Stimulated activated CD4-positive, alpha-beta T cell treated with anti-CD3 and anti-CD28 coated beads, Interleukin-12 subunit alpha, Interleukin-12 subunit beta, amount 100 ng/mL, for 24 hours (primary cell): ENCODE data around the gene CORO7.

Source experiments
- DNase-seq, 2 experiments: peaks; one replicate each; pipeline ENCODE4 v3.0.0-alpha.2; 2020; ENCODE audit warnings: low read depth in 2 of 2

CORO7 gene

DNA sequence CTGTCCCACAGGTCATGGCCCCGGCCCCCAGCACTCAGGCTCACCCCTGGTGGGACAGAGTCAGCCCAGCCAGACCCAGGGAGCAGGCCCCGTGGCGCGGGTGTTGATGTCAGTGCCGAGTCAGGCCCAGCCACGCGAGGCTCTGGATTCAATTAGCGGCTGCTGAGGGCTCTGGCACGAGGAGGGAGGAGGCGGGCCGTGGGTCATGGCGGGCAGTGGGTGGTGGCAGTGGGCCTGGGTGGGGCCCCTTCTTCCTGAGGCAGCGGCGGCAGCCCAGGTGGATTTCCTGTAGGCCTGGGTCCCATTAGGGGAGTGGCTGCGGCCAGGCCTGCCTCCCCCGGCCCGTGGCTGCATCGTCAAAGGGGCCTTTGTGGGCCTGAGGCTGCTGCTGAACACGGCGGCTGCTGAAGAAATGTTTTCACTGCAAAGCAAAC is 31.9 kb downstream of the CORO7 start:
- no peak for DNase-seq

DNA sequence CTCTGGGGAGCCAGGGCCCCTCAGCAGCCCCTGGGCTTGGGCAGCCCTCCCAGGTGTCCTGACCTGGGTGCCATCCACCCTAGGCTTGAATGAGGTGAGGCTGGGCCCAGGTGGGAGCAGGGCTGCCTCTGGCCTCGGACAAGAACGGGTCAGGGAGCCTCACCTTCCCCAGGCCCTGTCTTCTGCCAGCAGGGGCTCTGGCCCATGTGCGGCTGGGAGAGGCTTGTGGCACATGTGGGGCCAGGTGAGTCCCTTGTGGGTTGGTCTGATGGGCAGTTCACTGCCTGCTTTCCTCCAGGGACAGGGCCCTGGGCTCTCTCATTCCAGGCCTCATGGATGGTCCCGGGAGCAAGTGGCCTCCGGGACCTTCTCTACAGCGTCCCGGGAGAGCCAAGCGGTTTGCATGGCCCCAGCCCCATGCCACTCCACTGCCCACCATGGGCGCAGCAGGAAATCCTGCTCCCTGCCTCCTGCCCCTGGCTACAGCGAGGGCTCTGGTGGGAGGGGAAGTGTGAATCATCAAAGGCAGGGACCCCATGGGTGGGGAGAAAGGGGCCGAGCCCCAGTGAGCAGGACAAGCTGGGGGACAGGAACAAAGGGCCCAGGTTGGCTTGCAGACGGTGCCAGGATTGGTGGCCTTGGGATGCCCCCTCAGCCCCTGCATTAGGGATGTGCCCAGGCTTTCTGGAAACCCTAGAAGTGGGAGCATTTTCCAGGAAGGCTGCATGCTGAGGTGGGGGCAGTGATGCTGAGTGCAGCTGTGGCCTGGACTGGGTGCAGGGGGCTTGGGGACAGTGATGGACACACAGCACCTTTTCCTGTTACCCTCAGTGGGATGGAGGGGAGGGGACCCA is 32.6 kb downstream of the CORO7 start:
- DNase-seq = no peak

DNA sequence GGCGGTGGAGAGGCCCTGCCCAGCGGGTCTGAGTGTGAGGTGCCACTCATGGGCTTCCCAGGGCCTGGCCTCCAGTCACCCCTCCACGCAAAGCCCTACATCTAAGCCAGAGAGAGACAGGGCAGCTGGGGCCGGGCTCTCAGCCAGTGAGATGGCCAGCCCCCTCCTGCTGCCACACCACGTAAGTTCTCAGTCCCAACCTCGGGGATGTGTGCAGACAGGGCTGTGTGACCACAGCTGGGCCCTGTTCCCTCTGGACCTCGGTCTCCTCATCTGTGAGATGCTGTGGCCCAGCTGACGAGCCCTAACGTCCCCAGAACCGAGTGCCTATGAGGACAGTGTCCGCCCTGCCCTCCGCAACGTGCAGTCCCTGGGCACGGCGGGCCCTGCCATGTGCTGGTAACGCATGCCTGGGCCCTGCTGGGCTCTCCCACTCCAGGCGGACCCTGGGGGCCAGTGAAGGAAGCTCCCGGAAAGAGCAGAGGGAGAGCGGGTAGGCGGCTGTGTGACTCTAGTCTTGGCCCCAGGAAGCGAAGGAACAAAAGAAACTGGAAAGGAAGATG is 33.5 kb downstream of the CORO7 start:
- DNase-seq = no peak

DNA sequence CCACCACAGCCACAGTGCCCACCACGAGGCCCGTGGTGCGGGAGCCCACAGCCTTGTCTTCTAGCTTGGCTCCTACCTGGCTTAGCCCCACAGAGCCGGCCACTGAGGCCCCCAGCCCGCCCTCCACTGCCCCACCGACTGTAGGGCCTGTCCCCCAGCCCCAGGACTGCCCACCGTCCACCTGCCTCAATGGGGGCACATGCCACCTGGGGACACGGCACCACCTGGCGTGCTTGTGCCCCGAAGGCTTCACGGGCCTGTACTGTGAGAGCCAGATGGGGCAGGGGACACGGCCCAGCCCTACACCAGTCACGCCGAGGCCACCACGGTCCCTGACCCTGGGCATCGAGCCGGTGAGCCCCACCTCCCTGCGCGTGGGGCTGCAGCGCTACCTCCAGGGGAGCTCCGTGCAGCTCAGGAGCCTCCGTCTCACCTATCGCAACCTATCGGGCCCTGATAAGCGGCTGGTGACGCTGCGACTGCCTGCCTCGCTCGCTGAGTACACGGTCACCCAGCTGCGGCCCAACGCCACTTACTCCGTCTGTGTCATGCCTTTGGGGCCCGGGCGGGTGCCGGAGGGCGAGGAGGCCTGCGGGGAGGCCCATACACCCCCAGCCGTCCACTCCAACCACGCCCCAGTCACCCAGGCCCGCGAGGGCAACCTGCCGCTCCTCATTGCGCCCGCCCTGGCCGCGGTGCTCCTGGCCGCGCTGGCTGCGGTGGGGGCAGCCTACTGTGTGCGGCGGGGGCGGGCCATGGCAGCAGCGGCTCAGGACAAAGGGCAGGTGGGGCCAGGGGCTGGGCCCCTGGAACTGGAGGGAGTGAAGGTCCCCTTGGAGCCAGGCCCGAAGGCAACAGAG is 34.2 kb downstream of the CORO7 start:
- no peak for DNase-seq

DNA sequence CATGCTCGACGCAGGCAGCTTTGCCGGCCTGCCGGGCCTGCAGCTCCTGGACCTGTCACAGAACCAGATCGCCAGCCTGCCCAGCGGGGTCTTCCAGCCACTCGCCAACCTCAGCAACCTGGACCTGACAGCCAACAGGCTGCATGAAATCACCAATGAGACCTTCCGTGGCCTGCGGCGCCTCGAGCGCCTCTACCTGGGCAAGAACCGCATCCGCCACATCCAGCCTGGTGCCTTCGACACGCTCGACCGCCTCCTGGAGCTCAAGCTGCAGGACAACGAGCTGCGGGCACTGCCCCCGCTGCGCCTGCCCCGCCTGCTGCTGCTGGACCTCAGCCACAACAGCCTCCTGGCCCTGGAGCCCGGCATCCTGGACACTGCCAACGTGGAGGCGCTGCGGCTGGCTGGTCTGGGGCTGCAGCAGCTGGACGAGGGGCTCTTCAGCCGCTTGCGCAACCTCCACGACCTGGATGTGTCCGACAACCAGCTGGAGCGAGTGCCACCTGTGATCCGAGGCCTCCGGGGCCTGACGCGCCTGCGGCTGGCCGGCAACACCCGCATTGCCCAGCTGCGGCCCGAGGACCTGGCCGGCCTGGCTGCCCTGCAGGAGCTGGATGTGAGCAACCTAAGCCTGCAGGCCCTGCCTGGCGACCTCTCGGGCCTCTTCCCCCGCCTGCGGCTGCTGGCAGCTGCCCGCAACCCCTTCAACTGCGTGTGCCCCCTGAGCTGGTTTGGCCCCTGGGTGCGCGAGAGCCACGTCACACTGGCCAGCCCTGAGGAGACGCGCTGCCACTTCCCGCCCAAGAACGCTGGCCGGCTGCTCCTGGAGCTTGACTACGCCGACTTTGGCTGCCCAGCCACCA is 35.1 kb downstream of the CORO7 start:
- no peak for DNase-seq

DNA sequence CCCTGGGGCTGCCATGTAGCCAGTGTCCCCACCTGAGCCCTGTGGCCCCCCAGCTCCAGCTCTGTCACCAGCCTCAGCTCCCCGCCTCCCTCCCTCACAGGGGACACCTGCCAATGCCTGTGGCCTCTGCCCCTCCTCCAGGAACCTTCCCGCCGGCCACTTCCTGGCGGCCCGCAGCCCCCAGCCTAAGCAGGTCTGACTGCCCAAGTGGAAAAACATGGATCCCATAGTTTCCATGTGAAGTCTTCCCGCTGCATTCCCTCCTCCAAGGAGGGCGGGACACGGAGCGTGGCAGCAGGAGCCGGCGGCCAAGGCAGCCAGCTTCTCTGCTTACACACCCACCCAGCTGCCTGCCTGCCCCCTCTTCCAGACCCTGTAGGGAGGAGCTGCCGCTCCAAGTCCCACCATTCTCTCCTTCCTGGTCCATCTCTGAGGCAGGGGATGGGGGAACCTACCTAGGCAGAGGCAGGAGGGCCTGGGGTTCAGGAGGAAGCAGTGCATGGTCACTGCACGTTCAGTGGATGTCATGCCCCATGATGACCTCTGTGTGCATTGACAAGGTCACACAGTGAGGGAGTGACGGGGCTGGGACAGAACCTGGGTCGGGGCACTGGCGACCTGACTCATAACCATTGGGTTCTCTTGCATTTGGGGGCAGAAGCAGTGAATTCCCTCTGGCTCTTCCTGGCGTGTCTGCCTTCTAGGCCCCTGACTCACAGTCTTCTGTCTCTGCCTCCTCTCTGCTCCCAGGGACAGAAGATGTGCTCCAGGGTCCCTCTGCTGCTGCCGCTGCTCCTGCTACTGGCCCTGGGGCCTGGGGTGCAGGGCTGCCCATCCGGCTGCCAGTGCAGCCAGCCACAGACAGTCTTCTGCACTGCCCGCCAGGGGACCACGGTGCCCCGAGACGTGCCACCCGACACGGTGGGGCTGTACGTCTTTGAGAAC is 36.0 kb downstream of the CORO7 start:
- DNase-seq = no peak

DNA sequence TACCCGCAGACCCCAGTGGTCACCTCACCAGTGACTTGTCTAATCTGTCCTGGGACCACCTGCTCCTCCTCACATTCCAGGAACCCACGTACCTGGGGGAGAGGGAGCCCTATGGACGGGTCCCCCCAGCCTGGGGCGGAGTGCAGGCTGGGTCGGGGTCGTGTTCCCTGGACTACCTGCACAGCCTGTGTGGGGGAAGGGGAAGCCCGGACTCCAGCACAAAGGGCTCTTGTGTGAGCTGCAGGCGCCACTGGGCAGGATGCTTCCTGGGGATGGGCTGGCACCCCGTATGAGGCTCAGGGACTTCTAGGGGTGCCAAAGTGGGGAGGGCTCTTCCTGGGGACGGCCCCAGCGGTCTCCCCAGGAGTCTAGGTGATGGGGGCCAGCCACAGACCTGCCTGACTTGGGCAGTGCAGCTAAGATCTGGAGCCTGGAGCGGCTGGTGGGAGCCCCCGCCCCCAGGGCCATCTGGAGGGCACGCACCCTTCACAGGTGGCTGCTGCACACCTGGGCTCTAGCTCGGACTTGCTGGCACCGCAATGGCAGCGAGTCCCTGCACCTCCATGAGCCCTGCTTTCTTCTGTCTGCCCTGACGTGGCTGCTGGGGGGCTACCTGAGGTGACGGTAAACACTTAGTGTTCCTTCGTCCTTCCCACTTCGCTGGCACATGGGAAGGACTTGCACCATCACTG is 37.3 kb downstream of the CORO7 start:
- DNase-seq = no peak

DNA sequence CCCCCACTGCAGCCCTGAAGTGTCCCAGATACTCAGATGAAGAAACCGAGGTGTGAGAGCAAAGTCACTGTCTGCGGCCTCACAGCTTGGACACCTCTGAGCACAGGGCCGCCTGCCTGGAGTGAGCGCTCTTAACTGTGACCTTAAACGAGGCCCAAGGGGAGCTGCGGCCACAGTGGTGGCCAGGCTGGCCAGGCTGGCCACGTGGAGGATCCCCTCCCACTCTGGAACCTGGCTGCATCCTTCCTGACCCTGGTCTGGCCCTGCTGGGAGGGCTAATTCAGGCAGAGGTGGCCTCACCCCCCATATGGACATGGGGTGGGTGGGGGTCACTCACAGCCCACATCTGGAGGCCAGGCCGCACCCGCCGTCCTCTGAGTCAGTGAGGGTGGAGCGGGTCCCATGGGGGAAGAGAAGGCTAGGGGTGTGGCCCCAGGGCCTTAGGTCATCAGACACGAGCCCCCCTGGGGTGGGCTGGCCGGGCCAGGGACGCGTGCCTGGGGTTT is 38.2 kb downstream of the CORO7 start:
- no peak for DNase-seq

DNA sequence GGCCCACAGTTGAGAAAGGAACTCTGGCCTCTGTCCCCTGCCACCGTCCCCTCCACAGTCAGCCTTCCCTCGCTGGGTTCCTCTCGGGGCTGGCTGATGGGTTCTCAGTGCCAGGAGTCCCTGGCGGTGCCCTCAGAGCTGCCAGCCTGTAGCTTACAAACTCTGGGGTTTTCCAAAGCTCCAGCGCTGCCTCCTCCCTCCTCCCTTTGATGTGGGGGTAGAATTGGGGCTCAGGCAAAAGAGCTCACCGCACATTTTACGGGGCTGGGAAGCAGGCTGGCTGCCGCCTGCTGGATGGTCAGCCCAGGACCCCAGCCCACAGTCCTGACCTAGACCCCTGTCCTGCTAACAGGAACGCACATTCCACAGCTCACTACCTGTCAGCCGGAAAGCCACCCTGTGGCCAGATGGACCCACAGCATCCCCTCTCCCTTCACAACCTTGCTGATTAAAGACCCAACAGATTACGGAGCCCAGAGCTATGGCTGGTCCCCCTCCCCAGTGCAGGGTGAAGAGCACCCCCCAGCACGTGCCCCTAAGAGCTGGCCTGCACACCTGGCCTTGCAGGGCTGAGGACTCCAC is 38.7 kb downstream of the CORO7 start:
- DNase-seq = no peak

DNA sequence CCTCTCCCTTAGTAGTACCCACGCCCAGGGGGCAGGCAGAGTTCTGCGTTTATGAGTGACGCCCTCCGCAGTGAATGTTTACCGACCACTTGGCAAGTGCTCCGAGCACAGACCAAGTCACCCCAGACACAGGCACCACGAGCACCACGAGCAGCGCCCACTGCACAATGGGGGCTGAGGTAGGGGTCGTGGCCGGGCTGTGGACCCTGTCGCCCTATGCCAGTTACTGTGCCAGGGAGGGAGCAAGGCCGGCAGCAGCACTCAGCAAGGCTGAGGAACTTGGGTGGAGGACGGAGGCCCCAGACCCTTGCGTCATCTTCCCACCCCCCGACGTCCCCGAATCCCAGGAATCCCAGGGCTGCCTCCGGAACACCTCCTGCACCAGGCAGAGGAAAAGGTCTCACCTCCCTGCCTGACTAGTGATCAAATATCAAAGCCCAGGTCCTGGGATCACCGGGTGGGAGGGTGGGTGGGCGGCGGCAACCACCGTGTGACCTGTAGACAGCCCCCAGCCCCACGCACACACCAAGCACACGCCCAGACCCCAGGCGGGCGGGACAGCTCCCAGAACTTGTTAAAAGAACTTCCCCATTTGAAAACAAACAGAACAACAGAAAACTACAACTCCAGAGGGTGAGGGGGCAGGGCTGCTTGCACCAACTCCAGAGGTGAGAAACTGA is 39.4 kb downstream of the CORO7 start:
- DNase-seq = no peak

DNA sequence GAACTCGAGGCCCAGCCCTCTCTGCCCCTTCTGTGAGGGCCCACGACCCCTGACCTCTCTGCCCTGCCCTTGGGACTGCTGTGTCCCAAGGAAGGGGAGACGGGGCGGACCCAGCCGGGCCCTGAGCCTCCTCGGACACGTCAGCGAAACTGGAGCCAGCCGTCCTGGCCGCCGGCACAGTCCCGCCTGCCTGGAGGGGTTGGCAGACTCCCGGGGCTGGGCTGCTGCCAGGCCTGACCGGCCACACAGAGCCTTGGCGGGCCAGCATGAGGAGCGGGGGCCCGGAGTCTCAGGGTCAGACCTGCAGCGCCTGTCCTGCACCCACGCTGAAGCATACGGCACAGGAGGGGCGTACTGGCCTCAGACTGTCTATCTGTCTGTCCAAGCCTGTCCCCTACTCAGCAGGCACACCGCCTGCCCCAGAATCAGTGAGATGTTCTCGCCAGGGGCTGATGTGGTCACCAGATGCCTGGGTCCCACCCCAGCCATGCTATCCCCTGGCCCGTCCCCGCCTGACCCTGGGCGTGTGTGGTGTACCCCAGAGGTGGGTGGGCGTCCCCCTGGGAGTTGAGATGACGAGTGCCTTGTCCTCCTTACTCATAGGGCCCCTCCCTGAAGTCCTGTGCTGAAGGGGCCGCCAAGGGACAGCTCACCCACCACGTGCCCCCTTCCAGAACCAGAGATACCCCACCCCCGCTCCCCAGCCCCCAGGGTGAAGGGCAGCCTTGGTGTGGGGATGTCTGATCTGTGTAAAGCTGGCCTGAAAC is 40.1 kb downstream of the CORO7 start:
- DNase-seq = no peak

DNA sequence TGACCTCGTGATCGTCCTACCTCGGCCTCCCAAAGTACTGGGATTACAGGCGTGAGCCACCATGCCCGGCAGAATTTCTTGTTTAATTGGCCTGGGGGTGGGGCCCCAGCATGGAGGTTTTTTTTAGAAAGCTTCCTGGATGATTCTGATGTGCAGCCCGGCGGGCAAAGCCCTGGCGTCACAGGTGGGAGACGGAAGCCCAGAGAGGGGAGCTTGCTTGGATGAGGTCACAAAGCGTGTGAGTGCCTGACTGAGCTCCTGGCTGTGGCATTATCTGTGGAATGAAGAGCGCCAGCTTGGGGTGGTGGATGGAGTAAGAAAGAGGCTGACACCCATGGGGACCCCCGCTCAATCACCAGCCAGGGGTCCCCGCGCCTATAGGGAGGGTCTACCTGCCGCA is 40.7 kb downstream of the CORO7 start:
- DNase-seq = no peak

DNA sequence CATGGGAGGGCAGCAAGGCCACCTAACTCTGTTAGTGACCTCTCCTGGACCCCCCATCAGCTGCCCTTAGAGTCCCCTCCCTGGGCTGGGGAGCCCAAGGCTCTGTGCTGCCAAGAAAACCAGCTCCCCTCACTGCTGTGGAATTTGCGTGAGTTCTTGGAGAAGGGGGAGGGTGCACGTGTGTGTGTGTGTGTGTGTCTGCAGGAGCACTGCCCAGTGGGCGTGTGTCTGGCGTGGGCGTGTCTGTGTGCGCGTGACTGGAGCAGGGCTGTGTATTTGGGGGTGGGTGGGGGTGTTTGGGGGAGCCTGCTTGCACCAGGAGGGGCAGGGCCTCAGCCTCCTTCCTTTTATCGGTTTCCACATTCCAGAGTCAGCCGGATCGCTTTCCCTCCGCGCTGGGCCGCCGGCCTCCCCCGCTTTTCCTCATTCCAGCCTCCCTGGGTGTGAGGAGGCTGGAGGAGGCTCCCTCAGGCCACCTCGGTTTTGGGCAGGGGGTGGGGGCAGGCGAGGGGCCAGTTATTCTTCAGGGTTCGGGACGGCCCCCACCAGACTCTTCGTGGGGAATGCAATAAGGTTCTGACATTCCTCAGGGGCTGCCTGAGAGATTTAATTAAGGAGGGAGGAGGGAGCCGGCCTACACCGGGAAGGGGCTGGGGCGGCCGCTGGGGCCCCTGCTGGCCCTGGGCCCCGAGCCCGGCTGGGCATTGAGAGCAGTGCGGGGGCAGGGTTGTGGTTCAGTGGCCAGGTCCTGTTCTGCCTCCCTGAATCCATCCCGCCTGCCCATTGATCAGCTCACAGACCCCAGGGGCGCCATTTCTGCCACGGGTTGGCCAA is 42.3 kb downstream of the CORO7 start:
- DNase-seq = no peak

DNA sequence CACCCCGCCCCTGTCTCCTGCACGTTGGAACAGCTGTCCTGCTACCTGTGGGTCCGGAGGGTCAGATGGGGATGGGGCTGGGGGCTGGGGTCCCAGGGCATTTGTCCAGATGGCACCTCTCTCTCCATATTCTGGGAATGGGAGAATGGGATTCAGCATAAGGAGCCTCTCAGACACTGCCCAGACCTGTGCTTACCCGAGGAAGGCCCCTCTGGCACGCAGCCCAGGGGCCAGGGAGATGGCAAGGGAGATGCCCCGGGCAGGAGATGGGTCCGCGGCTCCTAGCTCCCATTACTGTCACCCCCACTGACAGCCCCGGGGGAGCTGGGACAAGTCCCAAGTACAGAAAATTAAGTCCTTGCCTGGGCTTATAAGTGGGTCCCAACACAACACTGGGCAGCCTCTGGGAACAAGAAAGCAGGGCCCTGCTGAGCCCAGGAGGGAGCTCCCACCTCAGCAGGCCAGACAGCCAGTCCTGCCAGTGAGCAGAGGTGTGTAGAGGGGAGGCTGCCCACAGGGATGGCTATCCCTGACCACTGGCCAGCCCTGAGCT is 43.0 kb downstream of the CORO7 start:
- no peak for DNase-seq

DNA sequence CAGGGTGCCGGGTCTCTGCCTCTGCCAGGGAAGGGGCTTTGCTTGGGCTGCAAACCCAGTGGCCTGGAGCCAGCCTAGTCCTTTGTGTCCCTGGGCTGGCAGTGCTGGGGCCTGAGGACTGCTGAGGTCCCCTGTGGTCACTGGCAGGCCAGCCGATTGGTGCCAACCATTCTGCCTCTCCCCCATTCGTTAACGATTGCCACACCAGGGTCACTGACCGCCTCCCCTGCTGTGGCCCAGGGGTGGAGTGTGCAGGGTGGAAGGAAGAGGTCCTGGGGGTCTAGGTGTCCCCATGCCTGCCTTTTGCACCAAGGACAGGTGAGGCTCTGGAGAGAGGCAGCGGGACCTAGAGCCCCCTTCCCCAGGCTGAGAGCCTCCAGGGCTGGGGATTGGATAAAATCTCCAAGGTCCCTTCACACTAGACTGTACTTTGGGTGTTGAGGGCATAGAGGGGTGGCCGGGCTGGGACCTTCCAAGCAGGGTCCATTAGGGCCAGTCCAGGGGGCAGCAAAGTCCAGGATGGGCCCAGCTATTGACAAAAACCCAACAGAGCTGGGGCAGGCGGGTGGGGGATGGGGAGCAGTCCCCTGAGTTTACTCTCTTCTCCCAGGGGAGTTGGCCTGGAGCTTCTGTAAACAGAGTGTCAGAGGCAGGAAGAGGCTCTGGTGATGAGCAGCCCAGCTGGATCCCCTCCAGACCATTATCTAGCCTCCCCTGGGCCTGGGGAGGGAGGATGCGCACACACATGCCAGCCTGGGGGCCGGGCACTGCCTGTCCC is 43.6 kb downstream of the CORO7 start:
- no peak for DNase-seq

DNA sequence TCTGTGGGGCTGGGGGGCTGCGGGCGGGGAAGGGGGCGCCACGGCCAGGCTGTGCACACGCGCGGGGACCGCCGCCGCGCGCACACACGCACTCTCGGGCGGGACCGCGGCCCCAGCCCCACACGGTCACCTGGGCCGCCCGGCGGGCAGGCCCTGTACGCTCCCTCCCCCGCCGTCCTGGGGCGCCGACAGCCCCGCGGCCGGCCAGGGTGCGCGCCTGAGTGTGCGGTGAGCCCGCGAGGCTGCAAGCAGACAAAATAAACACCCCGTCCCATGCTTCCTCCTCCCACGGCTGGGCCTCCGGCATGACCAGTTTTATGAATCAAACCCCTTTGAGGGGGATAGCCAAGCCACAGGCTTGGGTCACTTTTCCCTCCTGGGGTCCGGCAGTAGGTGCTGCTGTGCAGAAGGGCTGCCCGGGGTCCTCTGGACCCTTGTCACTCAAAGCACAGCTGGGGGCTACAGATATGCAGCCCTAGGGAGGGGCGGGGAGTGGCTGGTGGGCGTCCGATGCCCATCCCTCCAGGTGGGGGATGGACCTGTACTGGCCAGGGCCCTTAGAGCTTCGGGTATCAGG is 44.3 kb downstream of the CORO7 start:
- DNase-seq = no peak
